Smooth muscle cell (in vitro differentiated cells): ENCODE data around the gene KIFAP3. TPM values are rescaled to one million over a fixed set of nuclear protein-coding genes. Genes with fewer than 3 reads are reported as not detected.

Source experiments
- DNase-seq: peaks from one replicate; lab custom pipeline; 2025; ENCODE audit not compliant: unreplicated experiment; lab: John Stamatoyannopoulos, UW
- H2AFZ ChIP-seq: fragments of 200-600 bp; sonication (generic); 2 replicates; pipeline ENCODE4 v1.6.0; 2016; ENCODE audit warnings: antibody characterized with exemption, low read depth, mild to moderate bottlenecking
- H3F3A ChIP-seq: fragments of 200-600 bp; sonication (generic); 2 replicates; pipeline ENCODE4 v1.6.0; 2017; ENCODE audit warnings: antibody characterized with exemption, low read depth
- H3K27ac ChIP-seq: fragments of 200-600 bp; sonication (generic); 2 replicates; pipeline ENCODE4 v1.5.1; 2016; ENCODE audit warnings: low read depth, mild to moderate bottlenecking
- H3K27me3 ChIP-seq: fragments of 200-600 bp; sonication (generic); 2 replicates; pipeline ENCODE4 v1.6.1; 2016; ENCODE audit warnings: low read depth, mild to moderate bottlenecking
- H3K36me3 ChIP-seq: fragments of 200-600 bp; sonication (generic); 2 replicates; pipeline ENCODE4 v1.5.1; 2016; ENCODE audit warnings: low read depth
- H3K4me1 ChIP-seq: fragments of 200-600 bp; sonication (generic); 2 replicates; pipeline ENCODE4 v1.5.1; 2016; ENCODE audit warnings: low read depth
- H3K4me2 ChIP-seq: fragments of 200-600 bp; sonication (generic); 2 replicates; pipeline ENCODE4 v1.6.0; 2016; ENCODE audit warnings: mild to moderate bottlenecking
- H3K4me3 ChIP-seq: fragments of 200-600 bp; sonication (generic); 2 replicates; pipeline ENCODE4 v1.5.1; 2016; ENCODE audit warnings: mild to moderate bottlenecking
- H3K79me2 ChIP-seq: fragments of 200-600 bp; sonication (generic); 2 replicates; pipeline ENCODE4 v1.6.0; 2016; ENCODE audit warnings: low read depth, mild to moderate bottlenecking
- H3K9ac ChIP-seq: fragments of 200-600 bp; sonication (generic); 2 replicates; pipeline ENCODE4 v1.6.0; 2016; ENCODE audit warnings: low read depth
- H3K9me3 ChIP-seq: fragments of 200-600 bp; sonication (generic); replicated peaks from 2 replicates; pipeline ENCODE4 v1.5.1; 2016; ENCODE audit warnings: low read depth
- H4K20me1 ChIP-seq: fragments of 200-600 bp; sonication (generic); 2 replicates; pipeline ENCODE4 v1.6.0; 2016; ENCODE audit warnings: low read depth
- CTCF ChIP-seq: fragments of 200-600 bp; sonication (generic); IDR thresholded peaks from 2 replicates; pipeline ENCODE4 v1.5.1; 2017; ENCODE audit warnings: borderline replicate concordance, mild to moderate bottlenecking, antibody characterized with exemption; ENCODE audit not compliant: insufficient read depth, poor library complexity, severe bottlenecking
- WGBS: methylation state at CpG from one replicate; pipeline ENCODE4 v1.1.7; 2016; ENCODE audit warnings: low lambda C conversion rate; 5-methylcytosine and 5-hydroxymethylcytosine counted together
- polyA plus RNA-seq: library from polyadenylated mRNA; unstranded; fragments of >200 nt; fragmentation: Nextera tagmentation; extraction: Ambion mirVana; gene quantifications from 2 replicates; pipeline ENCODE4 v1.2.1, GENCODE V29; 2016
- total RNA-seq: library from RNA; depleted of rRNA; stranded (reverse); fragments of >200 nt; gene quantifications from 2 replicates; pipeline ENCODE4 v1.2.3, GENCODE V29; 2014

KIFAP3 gene
- total and polyA plus RNA-seq, 2 experiments from 2014 or later = 37.1 to 55.3 TPM

GRCh38 chr1:169945181-169945580, 129.3 kb downstream of the KIFAP3 start:
- Histone ChIP-seq H3K27me3 (no peaks in the 10 kb centered on the region), H3F3A (peaks cover 4% of the 10 kb centered on the region), H3K36me3 (no peaks in the 10 kb centered on the region), H3K4me3 (no peak overlapping the region), H3K4me2 (no peak overlapping the region), H3K9ac (no peak overlapping the region), H3K27ac (no peak overlapping the region), H2AFZ (no peak overlapping the region), H4K20me1 (no peaks in the 10 kb centered on the region), H3K4me1 (no peaks in the 10 kb centered on the region), H3K79me2 (no peaks in the 10 kb centered on the region), H3K9me3 (no peaks in the 10 kb centered on the region)
- no peak for DNase-seq
- 97% methylated on average over 4 of the region's 4 CpGs for WGBS
- no peak for TF ChIP-seq CTCF

- Histone ChIP-seq H3K4me1 (no peaks in the 10 kb centered on the region), H3K9ac (no peak overlapping the region), H4K20me1 (no peaks in the 10 kb centered on the region), H3K79me2 (no peaks in the 10 kb centered on the region), H3K4me3 (no peak overlapping the region), H3K36me3 (no peaks in the 10 kb centered on the region), H3K9me3 (no peaks in the 10 kb centered on the region), H3K4me2 (no peak overlapping the region), H3K27ac (no peak overlapping the region), H3F3A (peaks cover 4% of the 10 kb centered on the region), H2AFZ (no peak overlapping the region), H3K27me3 (no peaks in the 10 kb centered on the region)
- no peak for TF ChIP-seq CTCF
- whole genome bisulfite sequencing = 95% methylated on average over 3 of the region's 3 CpGs
- no peak for DNase-seq
Observed at GRCh38 chr1:169944621-169945020, 129.9 kb downstream of the KIFAP3 start.

GRCh38 chr1:169943963-169944526, 130.4 kb downstream of the KIFAP3 start:
- Histone ChIP-seq H3F3A (peaks cover 4% of the 10 kb centered on the region), H3K9ac (no peak overlapping the region), H3K4me3 (no peak overlapping the region), H3K27me3 (no peaks in the 10 kb centered on the region), H3K4me2 (no peak overlapping the region), H3K27ac (no peak overlapping the region), H3K36me3 (no peaks in the 10 kb centered on the region), H3K79me2 (no peaks in the 10 kb centered on the region), H2AFZ (no peak overlapping the region), H3K4me1 (no peaks in the 10 kb centered on the region), H4K20me1 (no peaks in the 10 kb centered on the region), H3K9me3 (no peaks in the 10 kb centered on the region)
- no peak for DNase-seq
- 95% methylated on average over 16 of the region's 17 CpGs for WGBS
- TF ChIP-seq CTCF = no peak
